22Rv1 (cell line): ENCODE results near the gene ADORA1.

Source experiments
- H3K27ac ChIP-seq: fragments of 450-650 bp; 2 replicates; pipeline ENCODE4 v1.5.1; 2017
- CTCF ChIP-seq: fragments of 450-650 bp; IDR thresholded peaks from 2 replicates; pipeline ENCODE4 v1.5.1; 2017; ENCODE audit warnings: mild to moderate bottlenecking
- ZFX ChIP-seq: fragments of 450-650 bp; IDR thresholded peaks from 2 replicates; pipeline ENCODE4 v1.6.1; 2017; ENCODE audit warnings: antibody characterized with exemption, borderline replicate concordance

Gene ADORA1

DNA sequence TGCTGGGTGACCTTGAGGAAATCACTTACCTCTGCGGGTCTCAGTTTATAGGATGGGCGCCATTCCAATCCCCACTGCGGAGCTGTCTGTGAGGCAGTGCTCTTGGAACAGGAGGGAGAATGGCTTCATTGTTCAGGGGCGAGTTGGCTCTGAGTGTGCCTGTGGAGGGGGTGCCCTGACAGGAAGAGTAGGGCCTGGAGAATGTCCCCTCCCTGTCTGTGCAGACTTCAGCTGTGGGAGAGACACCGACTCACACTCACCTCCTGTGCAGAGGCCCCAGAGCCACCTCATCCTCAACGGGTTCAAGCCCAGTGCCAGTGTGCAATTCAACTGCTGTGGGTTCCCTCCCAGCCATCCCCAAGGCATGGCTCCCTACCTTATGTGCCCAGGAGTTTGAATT, 17.1 kb downstream of the ADORA1 start:
- TF ChIP-seq ZFX (no peak), CTCF (no peak)
- no peak overlapping the region for H3K27ac ChIP-seq

GRCh38 chr1:203145321-203146041, 18.0 kb downstream of the ADORA1 start:
- no peak for TF ChIP-seq CTCF
- no peak overlapping the region for H3K27ac ChIP-seq

GRCh38 chr1:203146042-203146369, 18.5 kb downstream of the ADORA1 start:
- TF ChIP-seq CTCF (no peak), ZFX (no peak)
- H3K27ac ChIP-seq = no peak overlapping the region

DNA sequence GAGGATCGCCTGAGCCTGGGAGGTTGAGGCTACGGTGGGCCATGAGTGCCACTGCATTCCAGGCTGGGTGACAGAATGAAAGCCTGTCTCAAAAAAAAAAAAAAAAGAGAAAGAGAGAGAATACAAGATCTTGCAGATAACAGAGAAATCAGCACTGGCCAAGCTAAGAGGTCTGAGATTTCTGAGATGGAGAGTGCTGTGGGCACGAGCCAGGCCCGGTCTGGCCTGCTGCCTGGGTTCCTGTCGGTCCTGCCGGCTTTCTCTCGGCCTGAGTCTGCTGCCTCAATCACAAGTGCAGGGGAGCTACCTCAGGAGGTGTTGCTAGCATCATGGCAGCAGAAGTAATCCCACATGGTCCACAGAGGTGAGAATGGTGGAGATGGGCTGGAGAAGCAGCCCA, 19.0 kb downstream of the ADORA1 start:
- H3K27ac ChIP-seq = no peak overlapping the region
- TF ChIP-seq ZFX = no peak
- TF ChIP-seq CTCF = no peak

DNA sequence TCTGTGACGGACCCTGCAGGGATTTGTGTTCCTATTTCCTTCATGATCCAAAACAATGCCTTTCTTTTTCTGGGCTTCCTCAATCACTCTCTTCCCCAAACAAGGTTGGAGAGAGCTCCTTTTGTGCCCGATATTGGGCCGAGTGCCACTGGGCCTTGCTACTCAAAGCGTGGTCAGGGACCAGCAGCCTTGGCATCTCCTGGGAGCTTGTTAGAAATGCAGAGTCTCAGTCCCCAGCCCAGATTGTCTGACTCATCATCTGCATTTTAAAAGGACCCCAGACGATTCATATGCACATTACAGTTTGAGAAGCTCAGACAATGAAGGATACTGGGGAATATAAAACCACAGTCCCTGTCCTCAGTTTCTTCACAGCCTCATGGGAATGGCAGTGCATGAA, 19.9 kb downstream of the ADORA1 start:
- H3K27ac ChIP-seq = no peak overlapping the region
- TF ChIP-seq CTCF = no peak
- no peak for TF ChIP-seq ZFX

DNA sequence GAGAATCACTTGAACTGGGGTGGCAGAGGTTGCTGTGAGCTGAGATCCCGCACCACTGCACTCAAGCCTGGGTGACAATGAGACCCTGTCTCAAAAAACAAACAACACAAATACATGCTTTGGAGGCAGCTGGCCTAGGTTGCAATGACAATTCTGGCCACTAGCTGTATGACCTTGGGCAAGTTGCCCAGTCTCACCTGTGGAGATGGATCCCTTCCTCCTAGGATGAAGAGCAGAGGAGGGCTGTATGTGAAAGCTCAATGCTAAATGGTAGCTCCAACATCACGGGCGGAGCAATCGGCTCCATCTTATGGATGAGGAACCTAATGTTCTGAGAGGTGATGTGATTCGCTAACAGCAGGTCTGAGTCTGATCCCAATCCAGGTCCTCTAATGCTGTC, 20.6 kb downstream of the ADORA1 start:
- no peak overlapping the region for H3K27ac ChIP-seq
- no peak for TF ChIP-seq ZFX
- peak; percentile 78 for TF ChIP-seq CTCF

- TF ChIP-seq ZFX (no peak), CTCF (no peak)
- no peak overlapping the region for H3K27ac ChIP-seq
Measured at GRCh38 chr1:203148579-203148978, 21.1 kb downstream of the ADORA1 start.
